Mesendoderm (in vitro differentiated cells): Measurements from ENCODE around the gene IGF1R.
A peak's percentile ranks its signal among the peaks of the same experiment; 100 is the strongest.

Experiments
- DNase-seq: peaks from one replicate; pipeline ENCODE4 v3.0.0; 2013
- H2AK5ac ChIP-seq: 2 replicates; pipeline ENCODE4 v1.6.1; 2013; ENCODE audit warnings: low read length, inconsistent platforms
- H2BK120ac ChIP-seq: 2 replicates; pipeline ENCODE4 v1.6.1; 2013; ENCODE audit warnings: low read depth, mild to moderate bottlenecking, low read length, moderate library complexity, mixed read lengths
- H2BK15ac ChIP-seq: replicated peaks from 2 replicates; pipeline ENCODE4 v1.6.1; 2013; ENCODE audit warnings: low read depth, mild to moderate bottlenecking, moderate library complexity
- H2BK5ac ChIP-seq: 2 replicates; pipeline ENCODE4 v1.6.1; 2013; ENCODE audit warnings: low read length, inconsistent platforms
- H3K18ac ChIP-seq: 2 replicates; pipeline ENCODE4 v1.6.1; 2013; ENCODE audit warnings: mild to moderate bottlenecking, low read length, mixed read lengths
- H3K23ac ChIP-seq: one replicate; pipeline ENCODE4 v1.6.1; 2013; ENCODE audit warnings: low read length
- H3K27ac ChIP-seq: 2 replicates; pipeline ENCODE4 v1.5.1; 2013; ENCODE audit warnings: low read depth, mild to moderate bottlenecking, inconsistent platforms, low read length, moderate library complexity
- H3K27me3 ChIP-seq: 2 replicates; pipeline ENCODE4 v1.6.1; 2013; ENCODE audit warnings: low read length, control low read depth, mild to moderate bottlenecking, inconsistent platforms; ENCODE audit not compliant: insufficient read depth, poor library complexity
- H3K36me3 ChIP-seq: 2 replicates; pipeline ENCODE4 v1.6.1; 2013; ENCODE audit warnings: low read length, inconsistent platforms; ENCODE audit not compliant: control insufficient read depth, insufficient read depth
- H3K4ac ChIP-seq: one replicate; pipeline ENCODE4 v1.6.1; 2013; ENCODE audit warnings: low read depth, mild to moderate bottlenecking, low read length, moderate library complexity
- H3K4me1 ChIP-seq: 2 replicates; pipeline ENCODE4 v1.6.1; 2013; ENCODE audit warnings: low read depth, low read length, inconsistent platforms; ENCODE audit not compliant: control insufficient read depth
- H3K4me2 ChIP-seq: 2 replicates; pipeline ENCODE4 v1.6.1; 2013; ENCODE audit warnings: low read length
- H3K4me3 ChIP-seq: 2 replicates; pipeline ENCODE4 v1.5.1; 2013; ENCODE audit warnings: mild to moderate bottlenecking, low read length
- H3K56ac ChIP-seq: one replicate; pipeline ENCODE4 v1.6.1; 2013; ENCODE audit warnings: low read length
- H3K79me1 ChIP-seq: 2 replicates; pipeline ENCODE4 v1.6.1; 2013; ENCODE audit warnings: low read length, inconsistent platforms
- H3K79me2 ChIP-seq: 2 replicates; pipeline ENCODE4 v1.6.1; 2013; ENCODE audit warnings: mild to moderate bottlenecking, low read length; ENCODE audit not compliant: control insufficient read depth, insufficient read depth
- H3K9ac ChIP-seq: 2 replicates; pipeline ENCODE4 v1.6.1; 2013; ENCODE audit warnings: low read length, inconsistent platforms
- H4K5ac ChIP-seq: one replicate; pipeline ENCODE4 v1.6.1; 2013; ENCODE audit warnings: low read length
- H4K8ac ChIP-seq: one replicate; pipeline ENCODE4 v1.6.1; 2013; ENCODE audit warnings: low read depth, mild to moderate bottlenecking, control low read depth, low read length, moderate library complexity
- WGBS: extraction: QIAGEN DNeasy Blood & Tissue Kit; methylation state at CpG from one replicate; pipeline ENCODE4 v1.1.7; 2013; ENCODE audit warnings: low lambda C conversion rate, missing lambda C conversion rate; ENCODE audit not compliant: insufficient coverage; ENCODE audit errors: extremely low coverage; 5-methylcytosine and 5-hydroxymethylcytosine counted together

The IGF1R gene

DNA sequence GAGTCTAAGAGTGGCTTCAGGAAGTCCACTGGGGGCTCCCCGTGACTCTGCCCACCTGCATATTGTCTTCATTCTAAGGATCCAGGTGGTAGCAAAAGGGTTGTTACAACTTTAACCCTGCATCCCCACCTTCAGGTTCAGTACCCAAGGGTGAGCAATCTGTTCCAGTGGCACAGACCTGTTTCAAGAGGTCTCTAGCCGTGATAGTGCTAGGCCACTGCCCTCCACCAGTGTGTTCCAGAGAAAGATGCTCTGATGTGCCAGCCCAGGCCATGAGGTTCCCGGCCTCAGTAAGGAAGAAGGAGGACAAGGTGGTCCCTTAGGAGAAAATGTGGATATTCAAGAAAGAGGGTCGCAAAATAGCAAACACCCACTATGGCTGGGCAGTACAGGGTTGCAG, 87.0 kb downstream of the IGF1R start:
- H2BK15ac ChIP-seq: no peak overlapping the region
- WGBS: no CpG with 5 or more reads among the region's 4 CpGs

DNA sequence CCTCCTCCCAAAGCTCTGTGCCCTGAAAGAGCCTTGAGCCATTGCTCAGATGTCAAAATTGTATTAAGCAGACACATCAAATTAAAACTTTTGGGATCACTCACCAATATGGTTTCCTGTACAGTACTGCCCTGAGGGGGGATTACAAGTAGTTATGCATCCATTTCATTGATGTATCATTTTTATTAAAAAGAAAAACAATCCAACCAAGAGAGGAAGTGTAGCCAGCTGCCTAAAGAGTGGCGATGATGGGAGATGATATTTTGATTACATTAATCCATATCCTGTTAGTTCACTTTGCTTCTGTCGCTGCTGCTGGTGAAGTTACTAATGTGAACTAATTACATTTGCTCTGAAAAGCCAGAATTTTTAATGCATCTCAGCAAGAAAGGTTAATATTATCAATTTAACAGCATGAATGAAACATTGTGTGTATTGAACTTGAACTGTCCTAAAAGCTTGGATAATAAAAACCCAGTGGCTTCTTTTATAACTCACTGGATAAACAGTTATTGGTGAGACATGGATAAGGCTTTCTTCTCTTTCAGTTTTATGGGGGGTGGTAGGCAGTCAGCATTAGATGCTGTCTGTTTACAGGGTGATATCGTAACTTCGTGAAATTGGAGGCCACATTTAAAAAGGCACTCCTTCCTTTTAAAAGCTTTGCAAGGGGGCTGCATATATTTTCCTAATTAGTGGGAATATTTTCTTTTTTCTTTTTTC, 87.7 kb downstream of the IGF1R start:
- H3K4ac ChIP-seq: no peak overlapping the region
- no peaks in the 10 kb centered on the region for H3K36me3 ChIP-seq
- no peak overlapping the region for H2BK120ac ChIP-seq
- no peak overlapping the region for H3K23ac ChIP-seq
- H3K56ac ChIP-seq: no peak overlapping the region
- H3K18ac ChIP-seq: no peak overlapping the region
- H2BK15ac ChIP-seq: no peak overlapping the region
- H3K27me3 ChIP-seq: no peaks in the 10 kb centered on the region
- H3K4me2 ChIP-seq: no peak overlapping the region
- H3K4me3 ChIP-seq: no peak overlapping the region
- H4K5ac ChIP-seq: no peak overlapping the region
- no peak overlapping the region for H2AK5ac ChIP-seq
- no peak overlapping the region for H3K9ac ChIP-seq
- H3K27ac ChIP-seq: no peak overlapping the region
- H2BK5ac ChIP-seq: no peak overlapping the region
- no CpG with 5 or more reads among the region's 4 CpGs for WGBS
- H4K8ac ChIP-seq: no peak overlapping the region
- H3K79me2 ChIP-seq: peaks cover 93% of the 10 kb centered on the region
- H3K79me1 ChIP-seq: peaks cover 45% of the 10 kb centered on the region
- DNase-seq: no peak
- H3K4me1 ChIP-seq: peaks cover 25% of the 10 kb centered on the region

More for the DNA sequence above, 87.0 kb downstream of the IGF1R start:
- Histone ChIP-seq H3K27ac (no peak overlapping the region), H3K4me1 (peaks cover 25% of the 10 kb centered on the region), H3K27me3 (no peaks in the 10 kb centered on the region), H4K8ac (no peak overlapping the region), H3K79me2 (peaks cover 93% of the 10 kb centered on the region), H3K23ac (peak overlapping the region; percentile 57), H4K5ac (no peak overlapping the region), H3K18ac (no peak overlapping the region), H3K36me3 (no peaks in the 10 kb centered on the region), H2AK5ac (no peak overlapping the region), H3K4me3 (no peak overlapping the region), H2BK120ac (no peak overlapping the region), H2BK5ac (no peak overlapping the region), H3K56ac (no peak overlapping the region), H3K79me1 (peaks cover 45% of the 10 kb centered on the region), H3K4ac (no peak overlapping the region), H3K9ac (no peak overlapping the region), H3K4me2 (no peak overlapping the region)
- DNase-seq: no peak

DNA sequence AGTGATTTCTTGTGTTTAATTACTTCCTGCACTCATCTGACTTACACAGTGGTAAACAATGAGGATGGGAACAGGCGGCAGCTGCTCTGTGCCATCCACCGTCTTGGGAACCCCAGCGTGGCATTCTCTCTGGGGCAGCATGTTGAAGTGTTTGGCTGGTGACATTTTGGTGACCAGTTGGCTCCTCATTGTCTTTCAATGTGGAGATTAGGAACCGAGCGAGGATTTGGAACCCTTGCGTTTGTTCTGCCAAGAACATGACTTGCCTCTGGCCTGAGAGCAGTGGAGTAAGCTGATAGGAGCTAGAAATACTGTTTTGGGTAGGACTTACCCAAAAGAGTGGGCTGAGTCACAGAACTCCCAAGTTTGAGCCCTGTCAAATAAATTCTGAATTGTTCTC, 88.8 kb downstream of the IGF1R start:
- no peak overlapping the region for H3K9ac ChIP-seq
- H3K4ac ChIP-seq: no peak overlapping the region
- no peak overlapping the region for H4K8ac ChIP-seq
- DNase-seq: no peak
- no peak overlapping the region for H2BK15ac ChIP-seq
- no peak overlapping the region for H4K5ac ChIP-seq
- no peak overlapping the region for H3K4me3 ChIP-seq
- no peak overlapping the region for H2BK120ac ChIP-seq
- no peak overlapping the region for H3K56ac ChIP-seq
- H3K27me3 ChIP-seq: no peaks in the 10 kb centered on the region
- H2BK5ac ChIP-seq: no peak overlapping the region
- no peak overlapping the region for H2AK5ac ChIP-seq
- no peaks in the 10 kb centered on the region for H3K36me3 ChIP-seq
- WGBS: no CpG with 5 or more reads among the region's 6 CpGs
- H3K79me2 ChIP-seq: peaks cover 92% of the 10 kb centered on the region
- peak overlapping the region; percentile 20 for H3K18ac ChIP-seq
- H3K79me1 ChIP-seq: peaks cover 43% of the 10 kb centered on the region
- no peak overlapping the region for H3K23ac ChIP-seq
- no peak overlapping the region for H3K4me2 ChIP-seq
- no peak overlapping the region for H3K27ac ChIP-seq
- H3K4me1 ChIP-seq: peaks cover 17% of the 10 kb centered on the region

DNA sequence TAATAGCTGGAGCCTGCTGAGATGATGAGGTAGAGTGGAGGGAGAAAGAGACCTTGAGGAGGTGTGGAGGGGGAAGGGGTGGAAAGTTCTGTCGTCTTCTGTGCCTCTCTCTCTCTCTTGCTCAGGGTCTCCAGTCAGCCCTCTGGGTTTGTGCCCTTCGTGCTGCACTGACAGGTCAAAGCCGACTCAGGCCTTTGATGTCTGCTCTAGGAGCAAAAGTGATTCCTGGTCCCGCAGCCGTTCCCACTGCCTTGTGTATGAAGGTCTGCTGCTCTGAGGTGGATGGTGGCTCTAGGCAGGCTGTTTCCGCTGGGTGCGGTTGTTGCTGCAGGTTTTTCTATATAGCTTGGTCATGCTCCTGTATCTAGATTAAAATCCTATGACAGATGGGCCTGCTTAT, 89.4 kb downstream of the IGF1R start:
- no peak overlapping the region for H2BK120ac ChIP-seq
- no peak overlapping the region for H4K5ac ChIP-seq
- H3K9ac ChIP-seq: no peak overlapping the region
- H3K4ac ChIP-seq: no peak overlapping the region
- no CpG with 5 or more reads among the region's 7 CpGs for WGBS
- no peak overlapping the region for H4K8ac ChIP-seq
- no peak overlapping the region for H3K56ac ChIP-seq
- H3K36me3 ChIP-seq: no peaks in the 10 kb centered on the region
- H2BK5ac ChIP-seq: no peak overlapping the region
- H3K23ac ChIP-seq: no peak overlapping the region
- H3K4me3 ChIP-seq: no peak overlapping the region
- no peak overlapping the region for H2AK5ac ChIP-seq
- H3K4me2 ChIP-seq: no peak overlapping the region
- peaks cover 12% of the 10 kb centered on the region for H3K4me1 ChIP-seq
- H2BK15ac ChIP-seq: no peak overlapping the region
- peaks cover 91% of the 10 kb centered on the region for H3K79me2 ChIP-seq
- H3K18ac ChIP-seq: no peak overlapping the region
- H3K27me3 ChIP-seq: no peaks in the 10 kb centered on the region
- H3K27ac ChIP-seq: no peak overlapping the region
- H3K79me1 ChIP-seq: peaks cover 39% of the 10 kb centered on the region
- DNase-seq: no peak

DNA sequence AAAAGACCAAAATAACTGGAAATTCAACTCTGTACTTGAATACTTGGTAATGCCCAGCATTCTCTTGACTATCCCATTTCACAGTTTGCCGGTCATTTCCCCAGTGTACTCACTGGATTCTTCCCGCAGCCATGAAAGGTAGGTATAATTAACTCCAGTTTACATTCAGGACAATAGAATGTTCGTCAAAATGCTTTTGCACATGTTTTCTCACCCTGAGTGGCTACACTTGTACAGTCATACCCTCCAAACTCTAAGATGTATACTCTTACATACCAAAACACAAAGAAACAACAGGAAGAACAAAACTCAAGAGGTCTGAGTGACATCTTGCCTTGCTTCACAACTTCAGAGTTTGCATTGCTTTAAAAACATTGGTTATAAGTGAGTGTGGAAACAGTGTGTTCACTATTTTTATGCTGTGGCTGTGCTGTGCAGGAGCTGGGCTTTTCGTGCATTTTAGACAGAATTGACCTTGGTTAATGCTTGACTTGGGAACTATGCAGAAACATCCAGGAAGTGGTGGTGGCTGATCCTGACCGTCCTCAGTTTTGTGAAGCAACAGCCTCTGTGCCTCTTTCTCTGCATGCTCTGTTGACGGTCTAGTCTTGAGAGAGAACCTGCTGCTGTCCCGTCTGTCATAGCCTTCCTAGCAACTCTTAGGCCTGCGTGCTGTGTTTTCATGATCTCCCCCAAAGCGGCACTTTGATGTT, 90.5 kb downstream of the IGF1R start:
- Histone ChIP-seq H3K9ac (no peak overlapping the region), H4K8ac (no peak overlapping the region), H3K4me3 (no peak overlapping the region), H3K4ac (no peak overlapping the region), H2BK5ac (no peak overlapping the region), H2BK120ac (no peak overlapping the region), H3K18ac (no peak overlapping the region), H3K27ac (no peak overlapping the region), H3K4me2 (no peak overlapping the region), H2BK15ac (no peak overlapping the region), H3K79me1 (peaks cover 39% of the 10 kb centered on the region), H3K36me3 (no peaks in the 10 kb centered on the region), H3K56ac (no peak overlapping the region), H3K23ac (no peak overlapping the region), H2AK5ac (no peak overlapping the region), H3K4me1 (peaks cover 13% of the 10 kb centered on the region), H3K79me2 (peaks cover 89% of the 10 kb centered on the region), H4K5ac (no peak overlapping the region), H3K27me3 (no peaks in the 10 kb centered on the region)
- WGBS: no CpG with 5 or more reads among the region's 9 CpGs
- no peak for DNase-seq
